ENCODE data around the gene RAB32. TPM values are rescaled to one million over a fixed set of nuclear protein-coding genes. Genes with fewer than 3 reads are reported as not detected.

The RAB32 gene
- total RNA-seq, 1 experiment from 2014 or later: 4.7 TPM

GRCh38 chr6:146601352-146601751 lies 57.7 kb downstream of the RAB32 start:
- H3K27ac ChIP-seq (ENCODE audit: insufficient read length, low read depth, low read length): no peak overlapping the region
- no peaks in the 10 kb centered on the region for H3K4me1 ChIP-seq (ENCODE audit: insufficient read depth, low read length)
- Mint-ChIP-seq H3K4me1 (peaks cover 10% of the 10 kb centered on the region in 2 experiments), H3K27me3 (ENCODE audit: low read depth) (peaks cover 11% of the 10 kb centered on the region), H3K4me3 (no peak overlapping the region), H3K9me3 (no peaks in the 10 kb centered on the region), H3K36me3 (ENCODE audit: insufficient read depth in 1 of 3, low read depth in 3 of 3) (no peaks in the 10 kb centered on the region), H3K27ac (no peak overlapping the region)
- H3T11ph ChIP-seq (ENCODE audit: low read length): no peak overlapping the region
- no peak overlapping the region for H3K18ac ChIP-seq (ENCODE audit: insufficient read length, low read depth, low read length)
- TF ChIP-seq CTCF (conservative IDR thresholded peaks at IDR 0.05): no peak
- no peak overlapping the region for H3K4ac ChIP-seq (ENCODE audit: low read depth, low read length)
- H2AFZ ChIP-seq (ENCODE audit: low read length): no peak overlapping the region
- no peak overlapping the region for H3K56ac ChIP-seq (ENCODE audit: insufficient read length, low read depth, low read length)
- H4K91ac ChIP-seq (ENCODE audit: insufficient read length, low read depth, low read length): no peak overlapping the region
- H3K9me3 ChIP-seq (ENCODE audit: control insufficient read depth, low read depth, low read length): no peaks in the 10 kb centered on the region
- no peak overlapping the region for H4K8ac ChIP-seq (replicated peaks; ENCODE audit: insufficient read length, low read depth, low read length)
- no peak overlapping the region for H2BK12ac ChIP-seq (ENCODE audit: insufficient read length, low read depth, low read length)
- no peak for DNase-seq
- H3K23ac ChIP-seq (ENCODE audit: insufficient read length, low read depth, low read length): no peak overlapping the region
- H3K79me1 ChIP-seq (ENCODE audit: insufficient read depth, low read depth, low read length, poor library complexity, severe bottlenecking): no peaks in the 10 kb centered on the region
- H2BK5ac ChIP-seq (ENCODE audit: insufficient read length, low read length): no peak overlapping the region
- peaks cover 5% of the 10 kb centered on the region for H3K23me2 ChIP-seq (ENCODE audit: insufficient read length, low read depth, low read length, poor library complexity, severe bottlenecking)
- no peaks in the 10 kb centered on the region for H4K20me1 ChIP-seq (ENCODE audit: control insufficient read depth, insufficient read depth, insufficient read length)
- no peak overlapping the region for H2BK15ac ChIP-seq (ENCODE audit: low read depth, low read length)
- no peak overlapping the region for H3K14ac ChIP-seq (ENCODE audit: insufficient read depth, low read length)
- H2BK120ac ChIP-seq (ENCODE audit: low read depth, low read length, poor library complexity, severe bottlenecking): no peak overlapping the region
- H2BK20ac ChIP-seq (ENCODE audit: low read depth, low read length, poor library complexity, severe bottlenecking): no peak overlapping the region
- WGBS (ENCODE audit: extremely low coverage, insufficient read length, low lambda C conversion rate): no CpG with 5 or more reads among the region's 4 CpGs
- H3K79me2 ChIP-seq (ENCODE audit: insufficient read depth, low read length): no peaks in the 10 kb centered on the region
- no peak overlapping the region for H4K5ac ChIP-seq (ENCODE audit: insufficient read length, low read depth, low read length)
- no peaks in the 10 kb centered on the region for H3K27me3 ChIP-seq (ENCODE audit: insufficient read depth, low read length)
- H2AK5ac ChIP-seq (ENCODE audit: insufficient read length, low read length): no peak overlapping the region
- H3K9ac ChIP-seq (ENCODE audit: extremely low read depth, insufficient read length, low read length): no peak overlapping the region
- no peak overlapping the region for H3K4me2 ChIP-seq (ENCODE audit: insufficient read depth, insufficient read length, low read length)
